Tibial nerve (tissue), 3 donors: ENCODE results near the gene ZCCHC3.

Experiments used
- POLR2A ChIP-seq, 2 donors: fragments of 450-650 bp; IDR thresholded peaks; one replicate each; pipeline ENCODE4 v1.6.1; 2017; ENCODE audit warnings: antibody characterized with exemption in 2 of 2, mild to moderate bottlenecking in 2 of 2, moderate library complexity in 2 of 2
- TF ChIP-seq, protein P1 (sequence below), 5 experiments: fragments of 200-600 bp in 3 of 5; fragments of 450-650 bp in 2 of 5; sonication (generic) in 3 of 5; IDR thresholded peaks; one replicate each; pipeline ENCODE4 v1.5.1; 2016 to 2019; ENCODE audit warnings: antibody characterized with exemption in 5 of 5, mild to moderate bottlenecking in 3 of 5, moderate library complexity in 2 of 5

DNA sequence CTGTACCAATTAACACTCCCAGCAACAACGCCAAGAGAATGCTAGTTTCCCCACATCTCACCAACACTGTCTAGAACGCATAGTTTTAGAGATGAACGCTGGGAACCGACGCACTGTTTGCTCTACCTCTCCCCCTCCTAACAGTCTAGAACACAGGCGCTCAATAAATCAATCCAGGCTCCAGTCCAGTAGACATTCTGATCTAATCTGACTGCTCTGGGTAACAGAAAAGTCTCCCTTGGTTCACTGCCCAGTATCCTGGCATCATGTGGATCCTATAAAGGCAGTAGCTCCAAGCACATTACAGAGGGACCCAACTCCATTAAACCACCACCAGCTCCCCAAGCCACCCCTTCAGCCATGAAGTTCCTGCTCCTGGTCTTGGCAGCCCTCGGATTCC is 40.0 kb upstream of the ZCCHC3 start, which contains the start of gene DEFB132:
- TF ChIP-seq, protein P1, sequence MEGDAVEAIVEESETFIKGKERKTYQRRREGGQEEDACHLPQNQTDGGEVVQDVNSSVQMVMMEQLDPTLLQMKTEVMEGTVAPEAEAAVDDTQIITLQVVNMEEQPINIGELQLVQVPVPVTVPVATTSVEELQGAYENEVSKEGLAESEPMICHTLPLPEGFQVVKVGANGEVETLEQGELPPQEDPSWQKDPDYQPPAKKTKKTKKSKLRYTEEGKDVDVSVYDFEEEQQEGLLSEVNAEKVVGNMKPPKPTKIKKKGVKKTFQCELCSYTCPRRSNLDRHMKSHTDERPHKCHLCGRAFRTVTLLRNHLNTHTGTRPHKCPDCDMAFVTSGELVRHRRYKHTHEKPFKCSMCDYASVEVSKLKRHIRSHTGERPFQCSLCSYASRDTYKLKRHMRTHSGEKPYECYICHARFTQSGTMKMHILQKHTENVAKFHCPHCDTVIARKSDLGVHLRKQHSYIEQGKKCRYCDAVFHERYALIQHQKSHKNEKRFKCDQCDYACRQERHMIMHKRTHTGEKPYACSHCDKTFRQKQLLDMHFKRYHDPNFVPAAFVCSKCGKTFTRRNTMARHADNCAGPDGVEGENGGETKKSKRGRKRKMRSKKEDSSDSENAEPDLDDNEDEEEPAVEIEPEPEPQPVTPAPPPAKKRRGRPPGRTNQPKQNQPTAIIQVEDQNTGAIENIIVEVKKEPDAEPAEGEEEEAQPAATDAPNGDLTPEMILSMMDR (IDR thresholded peaks at IDR 0.05), result no peak
- TF ChIP-seq POLR2A (IDR thresholded peaks at IDR 0.05), result no peak
